Measurements from ENCODE around the gene PDE7B. TPM values are rescaled to one million over a fixed set of nuclear protein-coding genes. Genes with fewer than 3 reads are reported as not detected.

PDE7B gene
- 4.5 and 18.2 TPM in 2 replicates for total RNA-seq

DNA sequence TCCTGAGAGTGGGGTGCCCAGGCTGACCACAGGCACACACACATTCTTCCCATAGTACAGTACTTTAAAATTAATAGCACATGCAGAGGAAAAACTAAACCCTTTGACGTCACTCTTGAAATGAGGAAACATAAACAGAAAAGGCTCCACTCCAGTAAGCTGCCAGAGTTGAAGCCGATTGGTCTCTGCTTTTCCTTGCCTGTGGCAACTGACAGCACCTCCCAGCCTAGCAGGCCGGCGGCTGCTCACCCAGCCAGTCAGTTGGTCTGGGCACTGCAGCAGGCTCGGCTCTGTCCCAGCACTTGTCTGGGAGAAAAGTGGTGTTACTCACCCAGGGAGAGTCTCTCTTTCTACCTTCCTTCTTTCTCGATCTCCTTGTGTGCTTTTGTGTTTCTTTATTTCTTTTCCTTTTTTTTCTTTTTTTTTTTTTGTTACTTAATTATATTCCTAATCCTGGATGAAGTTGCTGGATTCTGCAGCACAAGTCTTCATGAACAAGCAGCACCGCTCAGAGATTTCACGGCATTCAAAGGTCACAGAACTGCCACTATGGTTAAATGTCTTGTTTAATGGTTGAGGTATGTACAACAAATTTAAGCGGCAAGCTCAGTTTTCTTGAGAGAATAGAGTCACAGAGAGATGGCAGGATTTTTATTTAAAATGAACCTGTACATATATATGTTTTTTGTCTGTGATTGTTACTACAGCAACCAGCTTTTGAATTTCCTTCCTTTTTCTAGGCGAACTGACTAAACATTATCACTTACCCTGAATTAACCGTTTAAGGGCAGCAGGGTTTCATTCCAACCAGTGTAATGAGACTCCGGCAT is at the start of gene PDE7B:
Gene PDE7B (plus strand): TSS at position 260 of the 830 bp plus-strand sequence.

